ENCODE results near the gene ZNF431. TPM values are rescaled to one million over a fixed set of nuclear protein-coding genes. Genes with fewer than 3 reads are reported as not detected.
A peak's percentile ranks its signal among the peaks of the same experiment; 100 is the strongest.

The ZNF431 gene
- total RNA-seq, 1 donor from 2014 or later: 7.9 TPM

GRCh38 chr19:21109116-21109515, 32.7 kb upstream of the ZNF431 start:
- no peak for DNase-seq (ENCODE audit: low spot score)
- peaks cover 6% of the 10 kb centered on the region for H3K4me1 Mint-ChIP-seq (ENCODE audit: low read depth)
- peaks cover 20% of the 10 kb centered on the region for H3K36me3 Mint-ChIP-seq (ENCODE audit: low read depth)
- H3K27ac Mint-ChIP-seq (ENCODE audit: unreplicated experiment): peak overlapping the region; percentile 38
- H3K4me3 Mint-ChIP-seq (ENCODE audit: unreplicated experiment): no peak overlapping the region
- no peaks in the 10 kb centered on the region for H3K27me3 Mint-ChIP-seq (ENCODE audit: low read depth)
- TF ChIP-seq, protein P1, sequence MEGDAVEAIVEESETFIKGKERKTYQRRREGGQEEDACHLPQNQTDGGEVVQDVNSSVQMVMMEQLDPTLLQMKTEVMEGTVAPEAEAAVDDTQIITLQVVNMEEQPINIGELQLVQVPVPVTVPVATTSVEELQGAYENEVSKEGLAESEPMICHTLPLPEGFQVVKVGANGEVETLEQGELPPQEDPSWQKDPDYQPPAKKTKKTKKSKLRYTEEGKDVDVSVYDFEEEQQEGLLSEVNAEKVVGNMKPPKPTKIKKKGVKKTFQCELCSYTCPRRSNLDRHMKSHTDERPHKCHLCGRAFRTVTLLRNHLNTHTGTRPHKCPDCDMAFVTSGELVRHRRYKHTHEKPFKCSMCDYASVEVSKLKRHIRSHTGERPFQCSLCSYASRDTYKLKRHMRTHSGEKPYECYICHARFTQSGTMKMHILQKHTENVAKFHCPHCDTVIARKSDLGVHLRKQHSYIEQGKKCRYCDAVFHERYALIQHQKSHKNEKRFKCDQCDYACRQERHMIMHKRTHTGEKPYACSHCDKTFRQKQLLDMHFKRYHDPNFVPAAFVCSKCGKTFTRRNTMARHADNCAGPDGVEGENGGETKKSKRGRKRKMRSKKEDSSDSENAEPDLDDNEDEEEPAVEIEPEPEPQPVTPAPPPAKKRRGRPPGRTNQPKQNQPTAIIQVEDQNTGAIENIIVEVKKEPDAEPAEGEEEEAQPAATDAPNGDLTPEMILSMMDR (IDR thresholded peaks at IDR 0.05): no peak
- peaks cover 7% of the 10 kb centered on the region for H3K9me3 Mint-ChIP-seq (ENCODE audit: low read depth)

- H3K4me1 Mint-ChIP-seq (ENCODE audit: low read depth): peaks cover 6% of the 10 kb centered on the region
Measured at GRCh38 chr19:21110183-21110582, 31.7 kb upstream of the ZNF431 start.

GRCh38 chr19:21115430-21115829, 26.4 kb upstream of the ZNF431 start:
- Mint-ChIP-seq H3K9me3 (ENCODE audit: low read depth) (peaks cover 34% of the 10 kb centered on the region), H3K27ac (ENCODE audit: unreplicated experiment) (no peak overlapping the region), H3K4me1 (ENCODE audit: low read depth) (peaks cover 15% of the 10 kb centered on the region), H3K27me3 (ENCODE audit: low read depth) (no peaks in the 10 kb centered on the region), H3K36me3 (ENCODE audit: low read depth) (peaks cover 38% of the 10 kb centered on the region), H3K4me3 (ENCODE audit: unreplicated experiment) (no peak overlapping the region)
- DNase-seq (ENCODE audit: low spot score): no peak
- TF ChIP-seq, protein P1 (IDR thresholded peaks at IDR 0.05): no peak

More at GRCh38 chr19:21110183-21110582, 31.7 kb upstream of the ZNF431 start:
- TF ChIP-seq, protein P1 (IDR thresholded peaks at IDR 0.05): no peak
- Mint-ChIP-seq H3K4me3 (ENCODE audit: unreplicated experiment) (no peak overlapping the region), H3K27ac (ENCODE audit: unreplicated experiment) (no peak overlapping the region), H3K9me3 (ENCODE audit: low read depth) (peaks cover 15% of the 10 kb centered on the region), H3K36me3 (ENCODE audit: low read depth) (peaks cover 23% of the 10 kb centered on the region), H3K27me3 (ENCODE audit: low read depth) (no peaks in the 10 kb centered on the region)
- DNase-seq (ENCODE audit: low spot score): no peak

GRCh38 chr19:21117041-21117907, 24.6 kb upstream of the ZNF431 start:
- H3K9me3 Mint-ChIP-seq (ENCODE audit: low read depth): peaks cover 34% of the 10 kb centered on the region
- DNase-seq (ENCODE audit: low spot score): no peak

DNA sequence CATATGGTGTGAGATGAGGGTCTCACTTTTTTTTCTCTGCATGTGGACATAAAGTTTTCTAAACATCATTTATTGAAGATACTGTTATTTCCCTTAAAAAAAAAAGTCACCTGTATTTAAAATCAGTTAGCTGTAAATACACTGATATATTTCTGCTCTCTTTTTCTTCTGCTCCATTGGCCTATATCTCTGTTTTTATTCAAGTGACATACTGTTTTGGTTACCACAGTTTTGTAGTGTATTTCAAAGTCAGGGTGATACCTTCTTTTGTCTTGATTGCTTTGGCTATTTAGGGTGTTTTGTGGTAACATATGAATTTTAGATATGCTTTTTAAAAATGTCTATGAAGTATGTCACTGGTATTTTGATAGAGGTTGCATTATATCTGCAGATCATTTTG, 15.8 kb upstream of the ZNF431 start:
- H3K27ac Mint-ChIP-seq (ENCODE audit: unreplicated experiment): no peak overlapping the region
- DNase-seq (ENCODE audit: low spot score): no peak
- no peaks in the 10 kb centered on the region for H3K27me3 Mint-ChIP-seq (ENCODE audit: low read depth)
- peaks cover 12% of the 10 kb centered on the region for H3K36me3 Mint-ChIP-seq (ENCODE audit: low read depth)
- TF ChIP-seq, protein P1 (IDR thresholded peaks at IDR 0.05): no peak
- H3K9me3 Mint-ChIP-seq (ENCODE audit: low read depth): peaks cover 19% of the 10 kb centered on the region
- H3K4me3 Mint-ChIP-seq (ENCODE audit: unreplicated experiment): no peak overlapping the region
- H3K4me1 Mint-ChIP-seq (ENCODE audit: low read depth): peaks cover 15% of the 10 kb centered on the region

More at GRCh38 chr19:21117041-21117907, 24.6 kb upstream of the ZNF431 start:
- TF ChIP-seq, protein P1 (IDR thresholded peaks at IDR 0.05): no peak
- H3K27ac Mint-ChIP-seq (ENCODE audit: unreplicated experiment): no peak overlapping the region
- no peaks in the 10 kb centered on the region for H3K27me3 Mint-ChIP-seq (ENCODE audit: low read depth)
- peaks cover 36% of the 10 kb centered on the region for H3K36me3 Mint-ChIP-seq (ENCODE audit: low read depth)
- H3K4me3 Mint-ChIP-seq (ENCODE audit: unreplicated experiment): no peak overlapping the region
- H3K4me1 Mint-ChIP-seq (ENCODE audit: low read depth): peaks cover 15% of the 10 kb centered on the region
